Prostate gland (tissue), 2 donors: ENCODE data around the gene DOK3.
"Not testable (repeated sequence)": the region's sequence is repeated elsewhere in the genome, so short reads cannot be mapped to it uniquely, and the experiment has no call there.

Source experiments
- POLR2A ChIP-seq: fragments of 450-650 bp; IDR thresholded peaks from one replicate; pipeline ENCODE4 v1.6.1; 2016; ENCODE audit warnings: antibody characterized with exemption, mild to moderate bottlenecking
- POLR2AphosphoS5 ChIP-seq: sonication (generic); formaldehyde crosslinking; IDR thresholded peaks from one replicate; pipeline ENCODE4 v1.6.1; 2017; ENCODE audit warnings: antibody characterized with exemption
- TF ChIP-seq, protein P1 (sequence below), 4 experiments: fragments of 200-600 bp in 2 of 4; fragments of 450-650 bp in 2 of 4; sonication (generic) in 2 of 4; IDR thresholded peaks; 1 replicate in 3 of 4; 2 replicates in 1 of 4; pipeline ENCODE4 v1.5.1; 2016 to 2019; ENCODE audit warnings: antibody characterized with exemption in 4 of 4, mild to moderate bottlenecking in 2 of 4, moderate library complexity in 2 of 4

DNA sequence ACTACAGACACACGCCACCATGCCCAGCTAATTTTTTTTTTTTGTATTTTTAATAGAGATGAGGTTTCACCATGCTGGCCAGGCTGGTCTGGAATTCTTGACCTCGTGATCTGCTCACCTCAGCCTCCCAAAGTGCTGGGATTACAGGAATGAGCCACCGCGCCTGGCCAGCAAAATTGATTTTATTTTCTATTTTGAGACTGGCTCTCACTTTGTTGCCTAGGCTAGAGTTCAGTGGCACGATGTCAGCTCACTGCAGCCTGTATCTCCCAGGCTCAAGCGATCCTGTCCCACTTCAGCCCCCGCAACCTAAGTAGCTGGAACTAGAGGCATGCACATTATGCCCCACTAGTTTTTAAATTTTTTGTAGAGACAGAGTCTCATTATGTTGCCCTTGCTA lies 24.8 kb upstream of the DOK3 start:
- TF ChIP-seq, protein P1, sequence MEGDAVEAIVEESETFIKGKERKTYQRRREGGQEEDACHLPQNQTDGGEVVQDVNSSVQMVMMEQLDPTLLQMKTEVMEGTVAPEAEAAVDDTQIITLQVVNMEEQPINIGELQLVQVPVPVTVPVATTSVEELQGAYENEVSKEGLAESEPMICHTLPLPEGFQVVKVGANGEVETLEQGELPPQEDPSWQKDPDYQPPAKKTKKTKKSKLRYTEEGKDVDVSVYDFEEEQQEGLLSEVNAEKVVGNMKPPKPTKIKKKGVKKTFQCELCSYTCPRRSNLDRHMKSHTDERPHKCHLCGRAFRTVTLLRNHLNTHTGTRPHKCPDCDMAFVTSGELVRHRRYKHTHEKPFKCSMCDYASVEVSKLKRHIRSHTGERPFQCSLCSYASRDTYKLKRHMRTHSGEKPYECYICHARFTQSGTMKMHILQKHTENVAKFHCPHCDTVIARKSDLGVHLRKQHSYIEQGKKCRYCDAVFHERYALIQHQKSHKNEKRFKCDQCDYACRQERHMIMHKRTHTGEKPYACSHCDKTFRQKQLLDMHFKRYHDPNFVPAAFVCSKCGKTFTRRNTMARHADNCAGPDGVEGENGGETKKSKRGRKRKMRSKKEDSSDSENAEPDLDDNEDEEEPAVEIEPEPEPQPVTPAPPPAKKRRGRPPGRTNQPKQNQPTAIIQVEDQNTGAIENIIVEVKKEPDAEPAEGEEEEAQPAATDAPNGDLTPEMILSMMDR (IDR thresholded peaks at IDR 0.05), result not testable (repeated sequence)
- not testable (repeated sequence) for TF ChIP-seq POLR2AphosphoS5, POLR2A
